Suprapubic skin (tissue), 4 donors: ENCODE results near the gene BBS2. TPM values are rescaled to one million over a fixed set of nuclear protein-coding genes. Genes with fewer than 3 reads are reported as not detected.

Experiments
- DNase-seq, 2 donors: peaks; one replicate each; pipeline ENCODE4 v3.0.0-alpha.2; 2019; ENCODE audit warnings: low spot score in 2 of 2
- H3K27ac ChIP-seq: fragments of 200-600 bp; sonication (generic); one replicate; pipeline ENCODE4 v1.5.1; 2019
- H3K27me3 ChIP-seq: fragments of 200-600 bp; sonication (generic); one replicate; pipeline ENCODE4 v1.5.1; 2019
- H3K36me3 ChIP-seq: fragments of 200-600 bp; sonication (generic); one replicate; pipeline ENCODE4 v1.5.1; 2019
- H3K4me1 ChIP-seq: fragments of 200-600 bp; sonication (generic); one replicate; pipeline ENCODE4 v1.5.1; 2019
- H3K4me3 ChIP-seq: fragments of 200-600 bp; sonication (generic); one replicate; pipeline ENCODE4 v1.5.1; 2019; ENCODE audit warnings: mild to moderate bottlenecking
- H3K9me3 ChIP-seq: fragments of 200-600 bp; sonication (generic); one replicate; pipeline ENCODE4 v1.5.1; 2019
- CTCF ChIP-seq, 2 donors: fragments of 200-600 bp in 1 of 2; fragments of 450-650 bp in 1 of 2; sonication (generic) in 1 of 2; IDR thresholded peaks; one replicate each; pipeline ENCODE4 v1.5.1; 2016 to 2019; ENCODE audit warnings: antibody characterized with exemption in 2 of 2, mild to moderate bottlenecking in 1 of 2, moderate library complexity in 1 of 2
- EP300 ChIP-seq: sonication (generic); formaldehyde crosslinking; IDR thresholded peaks from one replicate; pipeline ENCODE4 v1.6.1; 2017; ENCODE audit warnings: antibody characterized with exemption
- POLR2A ChIP-seq, 2 donors: fragments of 450-650 bp; IDR thresholded peaks; one replicate each; pipeline ENCODE4 v1.6.1; 2017; ENCODE audit warnings: antibody characterized with exemption in 2 of 2, mild to moderate bottlenecking in 2 of 2, moderate library complexity in 2 of 2
- POLR2AphosphoS5 ChIP-seq, 3 donors: sonication (generic); formaldehyde crosslinking; IDR thresholded peaks; one replicate each; pipeline ENCODE4 v1.6.1; 2017; ENCODE audit warnings: antibody characterized with exemption in 3 of 3
- WGBS: methylation state at CpG from one replicate; pipeline ENCODE4 v1.1.5; 2018; 5-methylcytosine and 5-hydroxymethylcytosine counted together
- total RNA-seq, 4 donors: library from RNA; depleted of rRNA; stranded (reverse); fragments of >200 nt; gene quantifications; one replicate each; pipeline ENCODE4 v1.1.0, GENCODE V29; 2016

The BBS2 gene
- total RNA-seq, 4 donors from 2014 or later = 79.2 to 237 (median 99.2) TPM

- DNase-seq = no peak
- TF ChIP-seq POLR2A (IDR thresholded peaks at IDR 0.05) = no peak
- TF ChIP-seq EP300 = no peak
- TF ChIP-seq POLR2AphosphoS5 (IDR thresholded peaks at IDR 0.05) = no peak
- TF ChIP-seq CTCF (IDR thresholded peaks at IDR 0.05) = no peak
These were observed 15.1 kb upstream of the BBS2 start for GRCh38 chr16:56534847-56535383.

GRCh38 chr16:56532714-56533113 lies 12.9 kb upstream of the BBS2 start:
- H3K9me3 ChIP-seq = no peaks in the 10 kb centered on the region
- WGBS = 49% methylated on average over 4 of the region's 4 CpGs
- H3K36me3 ChIP-seq = no peaks in the 10 kb centered on the region
- H3K27ac ChIP-seq = no peak overlapping the region
- no peak for DNase-seq
- H3K4me3 ChIP-seq = no peak overlapping the region
- TF ChIP-seq POLR2AphosphoS5 (IDR thresholded peaks at IDR 0.05) (no peak), EP300 (no peak), POLR2A (IDR thresholded peaks at IDR 0.05) (no peak), CTCF (IDR thresholded peaks at IDR 0.05) (no peak)
- no peaks in the 10 kb centered on the region for H3K27me3 ChIP-seq
- H3K4me1 ChIP-seq = no peaks in the 10 kb centered on the region

More at GRCh38 chr16:56534847-56535383, 15.1 kb upstream of the BBS2 start:
- H3K9me3 ChIP-seq = no peaks in the 10 kb centered on the region
- H3K27ac ChIP-seq = no peak overlapping the region
- 79% methylated on average over 8 of the region's 8 CpGs for WGBS
- no peaks in the 10 kb centered on the region for H3K27me3 ChIP-seq
- no peaks in the 10 kb centered on the region for H3K36me3 ChIP-seq
- peaks cover 6% of the 10 kb centered on the region for H3K4me1 ChIP-seq
- no peak overlapping the region for H3K4me3 ChIP-seq

DNA sequence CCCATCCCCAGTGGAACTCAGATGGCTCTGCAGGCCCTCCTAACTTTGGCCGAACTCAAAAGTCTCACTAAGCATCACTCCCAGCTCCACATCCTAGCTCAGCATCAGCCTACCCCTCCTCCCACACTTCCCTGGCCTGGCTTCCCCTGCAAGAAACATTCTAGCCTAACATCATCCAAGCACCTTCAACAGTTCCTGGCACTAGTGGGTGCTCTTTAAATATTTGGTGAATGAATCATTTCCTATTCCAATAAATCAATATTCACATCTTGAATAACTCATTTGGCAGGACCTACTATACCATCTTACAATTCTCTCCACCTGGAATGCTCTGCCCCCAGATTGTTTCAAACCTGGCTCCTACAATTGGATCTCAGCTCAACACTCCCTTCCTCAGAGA lies 11.0 kb upstream of the BBS2 start:
- 70% methylated on average over 1 of the region's 1 CpG for WGBS

DNA sequence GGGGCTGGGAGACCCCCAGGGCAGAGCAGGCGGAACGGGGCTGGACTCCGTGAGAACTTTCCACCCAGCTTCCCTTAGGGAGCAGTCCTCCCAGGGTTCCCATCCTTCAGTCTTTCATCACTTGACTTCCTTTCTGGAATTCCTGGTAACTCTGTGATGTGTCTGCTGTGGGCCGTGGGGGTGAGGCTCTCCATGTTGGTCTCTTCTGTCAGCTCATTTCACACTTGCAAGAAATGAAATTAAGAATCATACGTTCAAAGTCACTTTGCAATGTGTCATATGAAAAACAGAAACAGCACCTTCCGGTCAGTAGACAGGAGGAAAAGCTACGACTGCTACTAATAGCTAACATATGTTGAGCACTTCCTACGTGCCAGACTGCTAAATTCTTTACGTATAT lies 5.4 kb upstream of the BBS2 start:
- peaks cover 4% of the 10 kb centered on the region for H3K4me1 ChIP-seq
- H3K4me3 ChIP-seq = no peak overlapping the region
- H3K27me3 ChIP-seq = no peaks in the 10 kb centered on the region
- H3K27ac ChIP-seq = no peak overlapping the region
- WGBS = 59% methylated on average over 9 of the region's 9 CpGs
- H3K9me3 ChIP-seq = no peaks in the 10 kb centered on the region
- DNase-seq = no peak
- H3K36me3 ChIP-seq = no peaks in the 10 kb centered on the region
- TF ChIP-seq POLR2AphosphoS5 (IDR thresholded peaks at IDR 0.05) (no peak), EP300 (no peak), POLR2A (IDR thresholded peaks at IDR 0.05) (no peak), CTCF (IDR thresholded peaks at IDR 0.05) (no peak)

More for the DNA sequence above, 11.0 kb upstream of the BBS2 start:
- H3K4me3 ChIP-seq = no peak overlapping the region
- no peak overlapping the region for H3K27ac ChIP-seq
- DNase-seq = no peak
- no peaks in the 10 kb centered on the region for H3K4me1 ChIP-seq
- no peaks in the 10 kb centered on the region for H3K36me3 ChIP-seq
- H3K9me3 ChIP-seq = no peaks in the 10 kb centered on the region
- TF ChIP-seq POLR2A (IDR thresholded peaks at IDR 0.05) = no peak
- TF ChIP-seq CTCF (IDR thresholded peaks at IDR 0.05) = no peak
- no peak for TF ChIP-seq EP300
- TF ChIP-seq POLR2AphosphoS5 (IDR thresholded peaks at IDR 0.05) = no peak
- no peaks in the 10 kb centered on the region for H3K27me3 ChIP-seq

GRCh38 chr16:56520251-56520577 lies 390 bp upstream of the BBS2 start:
- H3K9me3 ChIP-seq = no peaks in the 10 kb centered on the region
- peak overlapping the region; percentile 89 for H3K4me3 ChIP-seq
- no peaks in the 10 kb centered on the region for H3K27me3 ChIP-seq
- TF ChIP-seq EP300 (no peak), POLR2AphosphoS5 (IDR thresholded peaks at IDR 0.05) (no peak), POLR2A (IDR thresholded peaks at IDR 0.05) (no peak), CTCF (IDR thresholded peaks at IDR 0.05) (no peak)
- H3K4me1 ChIP-seq = peaks cover 49% of the 10 kb centered on the region
- peak overlapping the region; percentile 95 for H3K27ac ChIP-seq
- DNase-seq = no peak
- WGBS = 14% methylated on average over 4 of the region's 4 CpGs
- no peaks in the 10 kb centered on the region for H3K36me3 ChIP-seq
